Fibroblast of lung (primary cell): ENCODE results near the gene RAD23B. TPM values are rescaled to one million over a fixed set of nuclear protein-coding genes. Genes with fewer than 3 reads are reported as not detected.

Source experiments
- DNase-seq, 2 donors: peaks; one replicate each; pipeline versions ENCODE4 v3.0.0 to v3.0.0-alpha.2; 2010; ENCODE audit warnings: low read depth in 2 of 2
- H2AFZ ChIP-seq: 2 replicates; pipeline ENCODE4 v1.5.1; 2012; ENCODE audit warnings: low read length, control low read depth, inconsistent platforms
- H3K27ac ChIP-seq: 2 replicates; pipeline ENCODE4 v1.5.1; 2011; ENCODE audit warnings: low read length, control low read depth; ENCODE audit not compliant: insufficient read depth
- H3K27me3 ChIP-seq: 2 replicates; pipeline ENCODE4 v1.5.1; 2011; ENCODE audit warnings: mild to moderate bottlenecking, low read length; ENCODE audit not compliant: control insufficient read depth, insufficient read depth
- H3K36me3 ChIP-seq: 2 replicates; pipeline ENCODE4 v1.5.1; 2011; ENCODE audit warnings: low read length; ENCODE audit not compliant: control insufficient read depth, insufficient read depth
- H3K4me1 ChIP-seq: 2 replicates; pipeline ENCODE4 v1.5.1; 2011; ENCODE audit warnings: low read length; ENCODE audit not compliant: control insufficient read depth, insufficient read depth; ENCODE audit errors: extremely low read depth
- H3K4me2 ChIP-seq: 2 replicates; pipeline ENCODE4 v1.5.1; 2011; ENCODE audit warnings: low read length, control low read depth; ENCODE audit not compliant: insufficient read depth; ENCODE audit errors: extremely low read depth
- H3K4me3 ChIP-seq, 4 experiments: fragments of 200-600 bp in 1 of 4; sonication (generic) in 1 of 4; replicated peaks in 1 of 4; 2 replicates each; pipeline ENCODE4 v1.5.1; 2011 to 2016; ENCODE audit warnings: low read length in 4 of 4, low read depth in 3 of 4, mild to moderate bottlenecking in 3 of 4, control low read depth in 2 of 4, inconsistent platforms in 1 of 4, mixed read lengths in 1 of 4; ENCODE audit not compliant: insufficient read depth in 1 of 4; ENCODE audit errors: control extremely low read depth in 1 of 4
- H3K79me2 ChIP-seq: 2 replicates; pipeline ENCODE4 v1.5.1; 2012; ENCODE audit warnings: mild to moderate bottlenecking, low read length, inconsistent platforms; ENCODE audit not compliant: control insufficient read depth, insufficient read depth
- H3K9ac ChIP-seq: 2 replicates; pipeline ENCODE4 v1.5.1; 2011; ENCODE audit warnings: mild to moderate bottlenecking, low read length, control low read depth; ENCODE audit not compliant: insufficient read depth
- H3K9me3 ChIP-seq: 2 replicates; pipeline ENCODE4 v1.5.1; 2012; ENCODE audit warnings: low read depth, low read length; ENCODE audit not compliant: control insufficient read depth, insufficient read depth
- H4K20me1 ChIP-seq: 2 replicates; pipeline ENCODE4 v1.5.1; 2011; ENCODE audit warnings: low read length; ENCODE audit not compliant: control insufficient read depth, insufficient read depth; ENCODE audit errors: extremely low read depth
- EZH2 ChIP-seq: IDR thresholded peaks from 2 replicates; pipeline ENCODE4 v1.5.1; 2012; ENCODE audit warnings: low read length, control low read depth, mild to moderate bottlenecking; ENCODE audit errors: missing control alignments
- polyA plus RNA-seq, 2 donors: library from polyadenylated mRNA; depleted of rRNA in 1 of 2; stranded (reverse) in 1 of 2; unstranded in 1 of 2; fragments of >200 nt; gene quantifications; 2 replicates each; pipeline ENCODE4 v1.2.1, GENCODE V29; 2011 to 2012; ENCODE audit warnings: missing spikeins in 1 of 2
- total RNA-seq: library from RNA; depleted of rRNA; stranded (reverse); fragments of >200 nt; gene quantifications from 2 replicates; pipeline ENCODE4 v1.2.1, GENCODE V29; 2014
- TF ChIP-seq, protein P1 (sequence below), 2 donors: IDR thresholded peaks in 1 of 2; conservative IDR thresholded peaks in 1 of 2; 1 replicate in 1 of 2; 2 replicates in 1 of 2; pipeline ENCODE4 v1.5.1; 2011 to 2012; ENCODE audit warnings: low read length in 2 of 2, control low read depth in 1 of 2, inconsistent platforms in 1 of 2, low read depth in 1 of 2, mild to moderate bottlenecking in 1 of 2

The RAD23B gene
- total and polyA plus RNA-seq, 2 donors (not counting 1 experiment from before 2014, with no cell fraction given), result 156 to 607 TPM

DNA sequence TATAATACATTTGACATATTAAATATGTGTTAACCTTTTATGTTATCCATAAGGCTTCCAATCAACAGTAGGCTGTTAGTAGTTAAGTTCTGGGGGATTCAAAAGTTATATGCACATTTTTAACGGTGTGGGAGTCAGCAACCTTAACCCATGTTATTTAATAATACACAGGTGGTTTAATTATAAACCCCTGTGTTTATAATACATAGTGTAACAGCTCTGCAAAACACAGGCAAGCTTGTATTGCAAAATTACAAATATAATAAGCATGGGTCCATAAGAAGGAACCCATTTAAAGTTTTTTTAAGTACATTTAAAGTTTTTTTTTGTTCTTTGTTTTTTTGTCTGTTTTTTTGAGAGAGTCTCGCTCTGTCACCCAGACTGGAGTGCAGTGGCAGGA lies 14.5 kb upstream of the RAD23B start:
- Histone ChIP-seq H3K79me2 (no peaks in the 10 kb centered on the region), H3K27me3 (no peaks in the 10 kb centered on the region), H3K9ac (no peak overlapping the region), H3K4me3 (no peak overlapping the region), H3K9me3 (no peaks in the 10 kb centered on the region), H3K4me2 (no peak overlapping the region), H2AFZ (no peak overlapping the region), H3K36me3 (no peaks in the 10 kb centered on the region), H3K27ac (no peak overlapping the region), H3K4me1 (peaks cover 13% of the 10 kb centered on the region), H4K20me1 (no peaks in the 10 kb centered on the region)
- DNase-seq, result no peak
- no peak for TF ChIP-seq EZH2
- TF ChIP-seq, protein P1, sequence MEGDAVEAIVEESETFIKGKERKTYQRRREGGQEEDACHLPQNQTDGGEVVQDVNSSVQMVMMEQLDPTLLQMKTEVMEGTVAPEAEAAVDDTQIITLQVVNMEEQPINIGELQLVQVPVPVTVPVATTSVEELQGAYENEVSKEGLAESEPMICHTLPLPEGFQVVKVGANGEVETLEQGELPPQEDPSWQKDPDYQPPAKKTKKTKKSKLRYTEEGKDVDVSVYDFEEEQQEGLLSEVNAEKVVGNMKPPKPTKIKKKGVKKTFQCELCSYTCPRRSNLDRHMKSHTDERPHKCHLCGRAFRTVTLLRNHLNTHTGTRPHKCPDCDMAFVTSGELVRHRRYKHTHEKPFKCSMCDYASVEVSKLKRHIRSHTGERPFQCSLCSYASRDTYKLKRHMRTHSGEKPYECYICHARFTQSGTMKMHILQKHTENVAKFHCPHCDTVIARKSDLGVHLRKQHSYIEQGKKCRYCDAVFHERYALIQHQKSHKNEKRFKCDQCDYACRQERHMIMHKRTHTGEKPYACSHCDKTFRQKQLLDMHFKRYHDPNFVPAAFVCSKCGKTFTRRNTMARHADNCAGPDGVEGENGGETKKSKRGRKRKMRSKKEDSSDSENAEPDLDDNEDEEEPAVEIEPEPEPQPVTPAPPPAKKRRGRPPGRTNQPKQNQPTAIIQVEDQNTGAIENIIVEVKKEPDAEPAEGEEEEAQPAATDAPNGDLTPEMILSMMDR (conservative IDR thresholded peaks at IDR 0.05 in 1 of 2, IDR thresholded peaks at IDR 0.05 in 1 of 2; ENCODE audit: low read depth in 1 of 2, low read length in 2 of 2), result no peak

DNA sequence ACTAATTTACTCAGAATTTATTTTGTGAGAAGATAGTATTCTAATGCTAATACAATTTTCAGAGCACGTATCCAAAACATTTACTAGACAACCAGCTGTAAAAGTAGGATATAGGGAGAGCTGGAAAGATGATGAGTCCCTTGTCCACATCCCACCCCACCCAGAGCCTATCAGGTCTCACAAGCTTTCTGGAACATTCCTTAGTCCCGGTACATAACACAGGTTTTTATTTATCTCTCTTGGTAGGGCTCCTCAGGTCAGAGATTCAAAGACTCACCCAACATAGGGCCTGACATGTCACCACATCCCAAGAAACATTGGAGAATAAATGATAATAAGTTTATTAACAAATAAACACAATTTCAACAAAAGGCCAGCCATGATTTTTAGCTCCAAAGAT lies 13.8 kb upstream of the RAD23B start:
- Histone ChIP-seq H3K27me3 (no peaks in the 10 kb centered on the region), H3K9ac (no peak overlapping the region), H3K36me3 (no peaks in the 10 kb centered on the region), H4K20me1 (no peaks in the 10 kb centered on the region), H3K4me3 (no peak overlapping the region), H3K79me2 (no peaks in the 10 kb centered on the region), H3K27ac (no peak overlapping the region), H2AFZ (no peak overlapping the region), H3K4me1 (peaks cover 18% of the 10 kb centered on the region), H3K9me3 (no peaks in the 10 kb centered on the region), H3K4me2 (no peak overlapping the region)
- TF ChIP-seq EZH2, result no peak
- TF ChIP-seq, protein P1 (conservative IDR thresholded peaks at IDR 0.05 in 1 of 2, IDR thresholded peaks at IDR 0.05 in 1 of 2; ENCODE audit: low read depth in 1 of 2, low read length in 2 of 2), result no peak
- DNase-seq, result no peak

DNA sequence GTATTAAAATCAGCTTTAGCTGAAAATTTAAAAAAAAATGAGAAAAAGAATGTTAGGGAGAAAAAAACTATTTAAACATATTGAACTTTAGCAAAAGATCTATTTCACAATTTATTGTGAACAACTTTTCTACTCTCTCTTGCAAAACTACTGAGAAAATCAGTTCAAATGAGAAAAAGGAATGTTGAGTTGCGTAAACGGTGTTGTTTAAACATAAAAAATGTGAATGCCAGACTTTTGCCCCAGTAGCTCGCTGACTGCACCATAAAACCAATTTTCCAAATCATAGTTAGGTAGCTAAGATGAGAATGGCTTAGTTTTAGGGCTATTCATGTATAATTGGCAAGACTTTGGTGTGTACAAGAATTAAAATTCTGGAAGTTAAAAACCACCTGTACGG lies 13.4 kb upstream of the RAD23B start:
- no peaks in the 10 kb centered on the region for H3K36me3 ChIP-seq
- H2AFZ ChIP-seq, result no peak overlapping the region
- H4K20me1 ChIP-seq, result no peaks in the 10 kb centered on the region
- H3K9me3 ChIP-seq, result no peaks in the 10 kb centered on the region
- H3K4me3 ChIP-seq, result peak overlapping the region in 1 of 4 experiments; percentile 11
- no peak overlapping the region for H3K27ac ChIP-seq
- no peaks in the 10 kb centered on the region for H3K27me3 ChIP-seq
- H3K4me2 ChIP-seq, result no peak overlapping the region
- TF ChIP-seq, protein P1 (conservative IDR thresholded peaks at IDR 0.05 in 1 of 2, IDR thresholded peaks at IDR 0.05 in 1 of 2; ENCODE audit: low read depth in 1 of 2, low read length in 2 of 2), result no peak
- TF ChIP-seq EZH2, result no peak
- H3K9ac ChIP-seq, result no peak overlapping the region
- H3K79me2 ChIP-seq, result no peaks in the 10 kb centered on the region
- DNase-seq, result peak in 1 of 2 donors; percentile 80
- H3K4me1 ChIP-seq, result peaks cover 22% of the 10 kb centered on the region
